Pulmonary artery endothelial cell (primary cell): ENCODE measurements around the gene SCN5A. TPM values are rescaled to one million over a fixed set of nuclear protein-coding genes. Genes with fewer than 3 reads are reported as not detected.

Source experiments
- DNase-seq: peaks from one replicate; pipeline ENCODE4 v3.0.0-alpha.2; 2011; ENCODE audit warnings: low read depth, low spot score
- total RNA-seq: library from RNA; depleted of rRNA; stranded (reverse); fragments of >200 nt; gene quantifications from 2 replicates; pipeline ENCODE4 v1.2.3, GENCODE V29; 2014

SCN5A gene
- total RNA-seq, 1 donor from 2014 or later: 13.6 TPM

- DNase-seq: no peak
Measured at GRCh38 chr3:38543586-38543985, 105.9 kb downstream of the SCN5A start.

GRCh38 chr3:38542401-38543298, 106.8 kb downstream of the SCN5A start:
- no peak for DNase-seq

GRCh38 chr3:38541806-38542205, 107.7 kb downstream of the SCN5A start:
- peak; percentile 20 for DNase-seq

- DNase-seq: no peak
Measured at GRCh38 chr3:38538773-38539353, 110.6 kb downstream of the SCN5A start.

- no peak for DNase-seq
Measured at GRCh38 chr3:38536671-38537070, 112.8 kb downstream of the SCN5A start.

- no peak for DNase-seq
Measured at GRCh38 chr3:38534604-38535003, 114.9 kb downstream of the SCN5A start.

- no peak for DNase-seq
Measured at GRCh38 chr3:38534180-38534579, 115.3 kb downstream of the SCN5A start.

- no peak for DNase-seq
Measured at GRCh38 chr3:38533285-38533976, 116.1 kb downstream of the SCN5A start.

GRCh38 chr3:38532529-38532928, 117.0 kb downstream of the SCN5A start:
- DNase-seq: no peak

- DNase-seq: no peak
Measured at GRCh38 chr3:38528457-38528856, 121.0 kb downstream of the SCN5A start.

GRCh38 chr3:38526792-38527191, 122.7 kb downstream of the SCN5A start:
- no peak for DNase-seq

- no peak for DNase-seq
Measured at GRCh38 chr3:38524141-38524739, 125.2 kb downstream of the SCN5A start.

- no peak for DNase-seq
Measured at GRCh38 chr3:38522002-38522401, 127.5 kb downstream of the SCN5A start.

- peak; percentile 43 for DNase-seq
Measured at GRCh38 chr3:38521391-38521987, 128.0 kb downstream of the SCN5A start.

GRCh38 chr3:38519651-38520050, 129.8 kb downstream of the SCN5A start:
- DNase-seq: no peak

GRCh38 chr3:38519000-38519399, 130.5 kb downstream of the SCN5A start:
- DNase-seq: no peak

GRCh38 chr3:38516669-38517068, 132.8 kb downstream of the SCN5A start:
- no peak for DNase-seq

- DNase-seq: no peak
Measured at GRCh38 chr3:38515367-38515766, 134.1 kb downstream of the SCN5A start.

GRCh38 chr3:38511546-38511945, 137.9 kb downstream of the SCN5A start:
- no peak for DNase-seq

GRCh38 chr3:38510631-38511030, 138.9 kb downstream of the SCN5A start:
- DNase-seq: no peak

- DNase-seq: no peak
Measured at GRCh38 chr3:38509732-38510131, 139.8 kb downstream of the SCN5A start.
